Right kidney (tissue), 1 donor: ENCODE results near the gene PGAM4.
"Not testable (repeated sequence)": the region's sequence is repeated elsewhere in the genome, so short reads cannot be mapped to it uniquely, and the experiment has no call there.

Source experiments
- DNase-seq: peaks from one replicate; pipeline ENCODE4 v3.0.0-alpha.2; 2016

Gene PGAM4

DNA sequence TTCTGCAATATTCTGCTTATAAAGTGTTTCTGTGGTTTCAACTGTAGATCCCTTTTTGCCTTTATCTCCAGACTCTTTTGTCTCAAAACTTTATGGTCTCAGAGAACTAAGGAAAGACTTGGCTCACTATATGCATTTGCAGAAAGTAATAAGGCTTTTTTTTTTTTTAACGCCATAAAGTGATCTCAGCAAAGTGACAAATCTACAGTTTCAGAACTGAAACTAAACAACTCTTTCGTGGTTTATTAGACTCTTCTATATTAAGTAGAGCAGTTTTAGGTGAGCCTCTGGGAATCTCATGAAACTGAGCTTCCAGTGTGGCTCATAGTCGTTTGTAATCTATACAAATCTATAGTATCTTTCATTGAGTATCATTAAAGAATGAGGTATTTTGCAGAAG is 43.7 kb downstream of the PGAM4 start:
- DNase-seq, result no peak

- DNase-seq, result no peak
Observed at GRCh38 chrX:77924320-77924859, 45.0 kb downstream of the PGAM4 start.

DNA sequence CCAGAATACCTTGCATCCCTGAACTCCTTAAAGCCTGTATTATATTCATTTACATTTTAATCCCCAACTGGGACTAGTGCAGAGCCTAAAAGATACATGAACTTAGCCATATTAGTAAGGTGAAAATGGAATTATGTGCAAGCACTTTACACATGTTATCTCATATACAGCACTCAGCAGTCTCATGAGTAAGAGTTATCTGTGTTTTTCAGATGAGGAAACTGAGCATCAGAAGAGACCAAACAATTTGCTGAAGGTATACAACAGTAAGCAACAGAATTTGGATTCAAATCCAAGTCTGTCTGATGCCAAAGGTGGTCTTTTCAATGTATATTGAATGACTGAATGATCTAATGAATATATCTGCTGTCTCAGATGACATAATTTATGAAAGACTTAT is 46.7 kb downstream of the PGAM4 start:
- no peak for DNase-seq

GRCh38 chrX:77919370-77919769 is 50.1 kb downstream of the PGAM4 start:
- not testable (repeated sequence) for DNase-seq

GRCh38 chrX:77918568-77918967 is 50.9 kb downstream of the PGAM4 start:
- DNase-seq, result no peak
